Calu3 (cell line): Measurements from ENCODE around the gene NDUFAB1. TPM values are rescaled to one million over a fixed set of nuclear protein-coding genes. Genes with fewer than 3 reads are reported as not detected.

Source experiments
- BruUV-seq: library from RNA; stranded (reverse); fragments of 400-500 nt; replicated peaks from 2 replicates; lab custom pipeline; 2021; lab: Mats Ljungman, UMichigan
- CTCF ChIA-PET: fragments of 300-600 bp; sonication (Branson Sonifier 250); formaldehyde crosslinking; loops from one replicate; lab custom pipeline; 2022; ENCODE audit warnings: antibody characterized with exemption; lab: Charles Lee
- DNase-seq: peaks from one replicate; pipeline ENCODE4 v3.0.0; 2022
- H3K27ac Mint-ChIP-seq: one replicate; pipeline ENCODE4 v1.8.0; 2022; ENCODE audit warnings: mixed read lengths; ENCODE audit not compliant: unreplicated experiment
- H3K27me3 Mint-ChIP-seq: one replicate; pipeline ENCODE4 v1.8.0; 2022; ENCODE audit warnings: mixed read lengths; ENCODE audit not compliant: unreplicated experiment
- H3K36me3 Mint-ChIP-seq: one replicate; pipeline ENCODE4 v1.8.0; 2022; ENCODE audit warnings: mild to moderate bottlenecking, moderate library complexity, mixed read lengths; ENCODE audit not compliant: insufficient read depth, unreplicated experiment
- H3K4me1 Mint-ChIP-seq: one replicate; pipeline ENCODE4 v1.8.0; 2022; ENCODE audit warnings: mild to moderate bottlenecking, low read depth, mixed read lengths; ENCODE audit not compliant: unreplicated experiment
- H3K4me3 Mint-ChIP-seq: one replicate; pipeline ENCODE4 v1.8.0; 2022; ENCODE audit warnings: mild to moderate bottlenecking, low read depth, moderate library complexity, mixed read lengths; ENCODE audit not compliant: unreplicated experiment
- H3K9me3 Mint-ChIP-seq: one replicate; pipeline ENCODE4 v1.8.0; 2022; ENCODE audit warnings: low read depth, mixed read lengths; ENCODE audit not compliant: unreplicated experiment
- intact Hi-C: fragments of 100-400 bp; cut with micrococcal nuclease; formaldehyde crosslinking; loops from one replicate; pipeline ENCODE4 v1.10.0; 2022; ENCODE audit not compliant: unreplicated experiment
- total RNA-seq: library from RNA; stranded (reverse); gene quantifications from 2 replicates; pipeline ENCODE4 v1.2.3, GENCODE V29; 2022
- TF ChIP-seq, protein P1 (sequence below): fragments of 200-600 bp; IDR thresholded peaks from one replicate; pipeline ENCODE4 v1.8.0; 2022; ENCODE audit warnings: antibody characterized with exemption; ENCODE audit not compliant: unreplicated experiment

NDUFAB1 gene
- total RNA-seq, 1 experiment from 2014 or later, result 143 TPM

DNA sequence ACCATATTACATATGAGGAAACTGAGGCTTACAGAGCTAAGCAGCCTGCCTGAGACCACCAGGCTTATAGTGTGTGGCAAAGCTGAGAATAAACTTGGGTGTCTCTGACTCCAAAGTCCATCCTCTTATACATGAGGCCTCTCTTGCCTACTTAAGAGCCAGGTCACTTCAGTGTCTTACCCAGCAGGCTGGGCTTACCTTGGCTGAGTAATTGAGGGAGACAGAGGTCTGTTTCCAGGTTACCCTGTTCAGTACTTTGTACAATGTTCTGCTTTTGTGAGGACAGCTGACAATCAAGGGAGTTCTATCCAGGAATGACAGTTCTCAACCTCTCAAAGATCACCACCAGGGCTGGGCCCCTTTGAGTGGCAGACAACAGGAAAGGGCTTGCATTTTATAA is 14.4 kb downstream of the NDUFAB1 start:
- no peak overlapping the region for H3K4me3 Mint-ChIP-seq
- peaks cover 53% of the 10 kb centered on the region for H3K36me3 Mint-ChIP-seq
- TF ChIP-seq, protein P1, sequence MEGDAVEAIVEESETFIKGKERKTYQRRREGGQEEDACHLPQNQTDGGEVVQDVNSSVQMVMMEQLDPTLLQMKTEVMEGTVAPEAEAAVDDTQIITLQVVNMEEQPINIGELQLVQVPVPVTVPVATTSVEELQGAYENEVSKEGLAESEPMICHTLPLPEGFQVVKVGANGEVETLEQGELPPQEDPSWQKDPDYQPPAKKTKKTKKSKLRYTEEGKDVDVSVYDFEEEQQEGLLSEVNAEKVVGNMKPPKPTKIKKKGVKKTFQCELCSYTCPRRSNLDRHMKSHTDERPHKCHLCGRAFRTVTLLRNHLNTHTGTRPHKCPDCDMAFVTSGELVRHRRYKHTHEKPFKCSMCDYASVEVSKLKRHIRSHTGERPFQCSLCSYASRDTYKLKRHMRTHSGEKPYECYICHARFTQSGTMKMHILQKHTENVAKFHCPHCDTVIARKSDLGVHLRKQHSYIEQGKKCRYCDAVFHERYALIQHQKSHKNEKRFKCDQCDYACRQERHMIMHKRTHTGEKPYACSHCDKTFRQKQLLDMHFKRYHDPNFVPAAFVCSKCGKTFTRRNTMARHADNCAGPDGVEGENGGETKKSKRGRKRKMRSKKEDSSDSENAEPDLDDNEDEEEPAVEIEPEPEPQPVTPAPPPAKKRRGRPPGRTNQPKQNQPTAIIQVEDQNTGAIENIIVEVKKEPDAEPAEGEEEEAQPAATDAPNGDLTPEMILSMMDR, result no peak
- no peaks in the 10 kb centered on the region for H3K9me3 Mint-ChIP-seq
- intact Hi-C loops, result no loop called here
- no peaks in the 10 kb centered on the region for H3K27me3 Mint-ChIP-seq
- no peaks in the 10 kb centered on the region for H3K4me1 Mint-ChIP-seq
- BruUV-seq, result no TSS peak
- no peak for DNase-seq
- H3K27ac Mint-ChIP-seq, result no peak overlapping the region
- CTCF ChIA-PET, result interaction anchor here (1.0 kb wide), 1 partner anchor 13 kb away, joined by 3 read pairs; no protein-coding TSS in a partner anchor

DNA sequence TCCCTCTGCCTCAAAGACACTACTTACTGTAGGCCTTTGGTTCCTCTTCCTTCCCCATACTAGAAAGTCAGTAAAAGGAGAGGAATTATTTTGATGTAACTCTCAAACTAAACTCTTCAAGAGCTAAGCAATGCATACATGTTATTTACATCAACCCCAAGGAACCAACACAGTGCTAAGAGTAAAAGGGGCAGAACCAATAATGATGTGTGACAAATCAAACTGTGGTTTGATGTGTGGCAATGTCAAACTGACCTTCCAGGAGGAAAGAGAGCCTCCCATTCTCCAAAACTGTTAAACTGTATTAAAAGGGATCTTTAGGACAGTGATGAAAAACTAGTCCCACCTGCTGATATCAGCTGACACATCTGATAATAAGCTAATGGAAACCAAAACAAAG is 15.7 kb downstream of the NDUFAB1 start:
- Mint-ChIP-seq H3K4me1 (no peaks in the 10 kb centered on the region), H3K36me3 (peaks cover 64% of the 10 kb centered on the region), H3K9me3 (no peaks in the 10 kb centered on the region), H3K27ac (no peak overlapping the region), H3K4me3 (no peak overlapping the region), H3K27me3 (no peaks in the 10 kb centered on the region)
- intact Hi-C loops, result no loop called here
- no TSS peak for BruUV-seq
- CTCF ChIA-PET, result no interaction called here
- no peak for DNase-seq
- TF ChIP-seq, protein P1, result no peak

DNA sequence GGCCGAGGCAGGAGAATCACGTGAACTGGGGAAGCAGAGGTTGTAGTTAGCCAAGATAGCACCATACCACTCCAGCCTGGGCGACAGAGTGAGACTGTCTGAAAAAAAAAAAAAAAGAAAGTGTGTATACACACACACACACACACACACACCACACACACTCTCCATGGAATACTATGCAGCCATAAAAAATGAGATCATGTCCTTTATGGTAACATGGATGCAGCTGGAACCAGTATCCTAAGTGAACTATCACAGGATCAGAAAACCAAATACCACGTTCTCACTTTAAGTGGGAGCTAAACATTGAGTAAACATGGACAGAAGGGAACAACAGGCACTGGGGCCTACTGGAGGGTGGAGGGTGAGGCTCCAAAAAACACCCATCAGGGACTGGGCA is 16.7 kb downstream of the NDUFAB1 start:
- no peaks in the 10 kb centered on the region for H3K9me3 Mint-ChIP-seq
- DNase-seq, result no peak
- H3K4me1 Mint-ChIP-seq, result no peaks in the 10 kb centered on the region
- TF ChIP-seq, protein P1, result no peak
- BruUV-seq, result no TSS peak
- CTCF ChIA-PET, result interaction anchor here (0.7 kb wide), 1 partner anchor 62 kb away, joined by 3 read pairs; no protein-coding TSS in a partner anchor
- H3K4me3 Mint-ChIP-seq, result no peak overlapping the region
- intact Hi-C loops, result no loop called here
- peaks cover 67% of the 10 kb centered on the region for H3K36me3 Mint-ChIP-seq
- H3K27me3 Mint-ChIP-seq, result no peaks in the 10 kb centered on the region
- H3K27ac Mint-ChIP-seq, result no peak overlapping the region

DNA sequence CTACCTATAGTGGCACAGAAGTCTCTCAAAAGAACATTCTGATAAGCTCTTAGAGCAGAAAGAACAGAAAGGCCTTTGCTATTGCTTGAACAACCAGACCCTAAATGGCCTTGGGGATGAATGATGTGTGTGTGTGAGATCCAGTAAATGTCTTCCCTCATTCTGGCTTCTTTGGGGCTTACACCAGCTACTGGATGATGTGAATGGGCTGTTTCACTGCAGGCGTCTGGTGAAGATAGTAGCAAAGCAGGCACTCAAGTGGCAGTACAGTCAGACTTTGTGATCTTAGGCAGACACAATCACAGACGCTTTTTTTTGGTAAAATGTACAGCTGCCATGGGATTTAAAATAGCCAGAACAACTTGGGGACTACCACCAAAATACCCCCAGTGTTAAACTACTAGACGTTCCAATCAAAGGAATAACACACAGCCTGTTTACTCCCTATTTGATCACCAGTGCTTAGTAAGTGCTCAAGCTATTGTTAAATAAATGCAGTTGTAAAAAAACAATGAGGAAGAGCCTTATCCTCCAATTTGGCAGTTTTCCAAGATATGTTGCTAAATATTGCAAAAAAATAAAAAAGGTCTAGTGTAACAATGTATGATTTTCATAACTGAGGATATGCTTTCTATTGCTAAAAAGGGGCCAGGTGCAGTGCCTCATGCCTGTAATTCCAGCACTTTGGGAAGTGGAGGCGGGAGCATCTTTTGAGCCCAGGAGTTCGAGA is 17.9 kb downstream of the NDUFAB1 start:
- no peaks in the 10 kb centered on the region for H3K27me3 Mint-ChIP-seq
- H3K27ac Mint-ChIP-seq, result no peak overlapping the region
- H3K36me3 Mint-ChIP-seq, result peaks cover 61% of the 10 kb centered on the region
- TF ChIP-seq, protein P1, result no peak
- no TSS peak for BruUV-seq
- no peaks in the 10 kb centered on the region for H3K9me3 Mint-ChIP-seq
- DNase-seq, result no peak
- CTCF ChIA-PET, result no interaction called here
- intact Hi-C loops, result no loop called here
- H3K4me1 Mint-ChIP-seq, result no peaks in the 10 kb centered on the region
- no peak overlapping the region for H3K4me3 Mint-ChIP-seq
